ENCODE results near the gene PPRC1. TPM values are rescaled to one million over a fixed set of nuclear protein-coding genes. Genes with fewer than 3 reads are reported as not detected.
A peak's percentile ranks its signal among the peaks of the same experiment; 100 is the strongest.

The PPRC1 gene
- total and polyA plus RNA-seq, 2 donors (not counting 3 experiments of a cell fraction or from before 2014, with no cell fraction given), result 27.0 to 49.9 TPM

DNA sequence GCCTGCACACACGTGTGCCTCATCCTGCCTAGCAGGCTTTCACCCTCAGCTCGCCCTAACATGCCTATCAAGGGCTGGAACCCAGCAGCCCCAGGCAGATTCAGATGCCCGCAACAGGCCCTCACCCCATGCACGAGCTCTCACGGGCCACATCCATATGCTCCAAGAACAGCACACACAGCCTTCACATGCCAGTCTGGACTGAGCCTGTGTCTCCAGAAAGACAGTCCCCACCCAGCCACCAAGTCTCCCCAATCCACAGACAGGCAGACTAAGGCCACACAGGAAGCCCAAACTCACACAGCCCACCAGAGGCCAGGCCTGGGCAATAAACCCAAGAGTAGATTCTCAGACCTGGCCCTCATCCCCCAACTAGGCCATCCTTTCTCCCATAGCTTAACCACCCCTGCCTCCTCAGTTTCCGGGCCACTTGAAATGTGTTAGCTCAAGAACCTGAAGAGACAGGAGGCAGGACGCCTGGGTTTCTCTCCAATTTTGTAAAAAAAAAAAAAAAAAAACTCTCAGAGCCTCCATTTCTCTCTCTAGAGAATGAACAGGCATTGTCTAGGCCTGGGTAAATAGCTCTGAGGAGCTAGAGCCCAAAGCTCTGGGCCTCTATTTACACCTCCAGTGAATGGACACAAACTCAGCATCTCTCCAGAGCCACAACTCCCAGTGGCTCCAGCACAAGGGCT is 19.4 kb upstream of the PPRC1 start:
- Histone ChIP-seq H3K9me1 (replicated peaks; ENCODE audit: control insufficient read depth, extremely low read depth, insufficient read depth, low read length) (no peaks in the 10 kb centered on the region), H3K4me1 (ENCODE audit: control insufficient read depth, extremely low read depth, insufficient read depth, low read length) (peaks cover 46% of the 10 kb centered on the region), H3K4me2 (ENCODE audit: insufficient read depth, low read length) (peak overlapping the region; percentile 71), H2AFZ (ENCODE audit: low read depth, low read length) (no peak overlapping the region), H3K27ac (ENCODE audit: insufficient read depth, low read depth, low read length) (no peak overlapping the region), H3K79me2 (ENCODE audit: control insufficient read depth, insufficient read depth, low read length) (peaks cover 43% of the 10 kb centered on the region), H3K36me3 (ENCODE audit: control insufficient read depth in 2 of 2, extremely low read depth in 1 of 2, insufficient read depth in 2 of 2, low read length in 2 of 2) (peaks cover 18 to 29% of the 10 kb centered on the region in 2 experiments), H4K20me1 (replicated peaks; ENCODE audit: control insufficient read depth, extremely low read depth, insufficient read depth, low read length) (no peaks in the 10 kb centered on the region), H3K9me3 (replicated peaks; ENCODE audit: control insufficient read depth, insufficient read depth, low read length) (no peaks in the 10 kb centered on the region), H3K27me3 (ENCODE audit: control insufficient read depth in 2 of 2, insufficient read depth in 2 of 2, low read length in 2 of 2) (no peaks in the 10 kb centered on the region), H3K4me3 (replicated peaks in 1 of 3; ENCODE audit: insufficient read depth in 1 of 3, low read depth in 1 of 3, low read length in 3 of 3) (peak overlapping the region; percentile 38 to 72 (median 58)), H3K9ac (replicated peaks; ENCODE audit: extremely low read depth, insufficient read depth, low read length) (peak overlapping the region; percentile 60)
- CTCF ChIA-PET, result interaction anchor here (0.9 to 3.0 kb wide), 6 partner anchors 10 to 273 kb away, joined by 3 to 19 read pairs (median 6); partner anchors contain the start of gene PPRC1
- intact Hi-C loops (cut with micrococcal nuclease), result no loop called here
- FAIRE-seq, result peak; percentile 4
- TF ChIP-seq, protein P1, sequence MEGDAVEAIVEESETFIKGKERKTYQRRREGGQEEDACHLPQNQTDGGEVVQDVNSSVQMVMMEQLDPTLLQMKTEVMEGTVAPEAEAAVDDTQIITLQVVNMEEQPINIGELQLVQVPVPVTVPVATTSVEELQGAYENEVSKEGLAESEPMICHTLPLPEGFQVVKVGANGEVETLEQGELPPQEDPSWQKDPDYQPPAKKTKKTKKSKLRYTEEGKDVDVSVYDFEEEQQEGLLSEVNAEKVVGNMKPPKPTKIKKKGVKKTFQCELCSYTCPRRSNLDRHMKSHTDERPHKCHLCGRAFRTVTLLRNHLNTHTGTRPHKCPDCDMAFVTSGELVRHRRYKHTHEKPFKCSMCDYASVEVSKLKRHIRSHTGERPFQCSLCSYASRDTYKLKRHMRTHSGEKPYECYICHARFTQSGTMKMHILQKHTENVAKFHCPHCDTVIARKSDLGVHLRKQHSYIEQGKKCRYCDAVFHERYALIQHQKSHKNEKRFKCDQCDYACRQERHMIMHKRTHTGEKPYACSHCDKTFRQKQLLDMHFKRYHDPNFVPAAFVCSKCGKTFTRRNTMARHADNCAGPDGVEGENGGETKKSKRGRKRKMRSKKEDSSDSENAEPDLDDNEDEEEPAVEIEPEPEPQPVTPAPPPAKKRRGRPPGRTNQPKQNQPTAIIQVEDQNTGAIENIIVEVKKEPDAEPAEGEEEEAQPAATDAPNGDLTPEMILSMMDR (IDR thresholded peaks at IDR 0.05; ENCODE audit: extremely low read depth in 1 of 2, insufficient read depth in 1 of 2, low read depth in 1 of 2, low read length in 2 of 2), result no peak
- TF ChIP-seq POLR2A (IDR thresholded peaks at IDR 0.05; ENCODE audit: low read depth, low read length) (no peak), GATA2 (IDR thresholded peaks at IDR 0.05; ENCODE audit: insufficient read depth, insufficient read length, low read depth, low read length) (no peak), MYC (IDR thresholded peaks at IDR 0.05; ENCODE audit: low read depth, low read length) (no peak), FOS (IDR thresholded peaks at IDR 0.05; ENCODE audit: borderline replicate concordance, insufficient read depth, low read length) (no peak), JUN (IDR thresholded peaks at IDR 0.05; ENCODE audit: borderline replicate concordance, insufficient read depth, insufficient read length, low read depth) (no peak), EZH2 (IDR thresholded peaks at IDR 0.05; ENCODE audit: borderline replicate concordance, low read depth, low read length, severe bottlenecking) (no peak), POLR2AphosphoS5 (IDR thresholded peaks at IDR 0.05; ENCODE audit: insufficient read depth, low read depth, low read length) (no peak)
- TF ChIP-seq, protein P2, sequence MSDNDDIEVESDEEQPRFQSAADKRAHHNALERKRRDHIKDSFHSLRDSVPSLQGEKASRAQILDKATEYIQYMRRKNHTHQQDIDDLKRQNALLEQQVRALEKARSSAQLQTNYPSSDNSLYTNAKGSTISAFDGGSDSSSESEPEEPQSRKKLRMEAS (IDR thresholded peaks at IDR 0.05; ENCODE audit: insufficient read depth, insufficient read length), result no peak
- DNase-seq (ENCODE audit: low read depth, low spot score), result no peak
- BruUV-seq (replicated peaks), result TSS peak; percentile 7
- POLR2A ChIA-PET, result interaction anchor here (0.7 kb wide), 1 partner anchor 103 kb away, joined by 6 read pairs; no protein-coding TSS in a partner anchor
- dilution Hi-C loops (cut with MboI; ENCODE audit: extremely low pct_ligation_motif_present, low sequenced_read_pairs), result no loop called here

Measured in endothelial cell of umbilical vein (primary cell).